AG20443 (cell line): Measurements from ENCODE around the gene SELENOK.
"Not testable (repeated sequence)": the region's sequence is repeated elsewhere in the genome, so short reads cannot be mapped to it uniquely, and the experiment has no call there.

Experiments used
- DNase-seq: peaks from one replicate; pipeline ENCODE4 v3.0.0; 2012; ENCODE audit warnings: low spot score, mixed read lengths

SELENOK gene

DNA sequence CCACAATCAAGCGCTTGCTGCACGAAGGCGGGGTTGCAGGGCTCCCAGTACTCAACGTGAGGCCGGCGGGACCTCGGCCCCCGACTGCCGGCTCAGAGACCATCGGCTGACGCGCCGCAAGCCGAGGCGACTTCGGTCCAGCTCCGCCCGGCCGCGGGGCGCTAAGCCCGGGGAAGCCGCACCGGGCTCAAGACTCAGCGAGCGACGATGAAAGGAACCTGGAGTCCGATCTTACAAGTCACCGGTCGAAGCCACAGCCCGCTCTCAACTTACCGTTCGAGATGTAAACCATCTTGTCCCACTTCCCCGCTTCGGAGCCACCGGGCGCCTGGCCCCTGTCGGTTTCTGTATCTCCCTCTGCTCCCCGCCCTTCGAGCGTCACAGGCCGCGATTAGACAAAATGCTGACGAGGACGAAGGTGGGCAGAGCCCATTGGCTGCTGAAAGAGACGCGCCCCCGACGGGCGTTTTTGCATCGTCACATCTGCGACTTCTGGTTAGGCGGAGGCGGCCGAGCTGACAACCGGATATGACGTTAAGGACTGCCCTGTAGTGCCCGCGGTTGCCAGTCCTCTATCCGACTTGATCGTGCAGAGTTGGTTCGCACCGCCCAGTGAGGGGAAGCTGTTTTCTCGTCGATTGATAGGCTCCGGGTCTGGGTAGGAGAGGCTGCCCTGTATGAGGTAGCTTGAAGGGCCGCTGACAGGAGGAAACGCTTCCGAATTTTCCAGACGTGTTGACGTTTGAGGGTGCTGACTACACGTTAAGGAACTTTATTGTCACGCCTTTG, at the start of gene SELENOK:
SELENOK (minus strand) TSS at position 363 of the 789 bp plus-strand sequence.
- DNase-seq: peak; percentile 97

- no peak for DNase-seq
These were observed 49.5 kb upstream of the SELENOK start for GRCh38 chr3:53941184-53941583.

- DNase-seq: no peak
These were observed 49.0 kb upstream of the SELENOK start for GRCh38 chr3:53940623-53941022.

GRCh38 chr3:53939813-53940212, 48.2 kb upstream of the SELENOK start:
- DNase-seq: no peak

- no peak for DNase-seq
These were observed 47.5 kb upstream of the SELENOK start for GRCh38 chr3:53939086-53939582.

- peak; percentile 64 for DNase-seq
These were observed 47.0 kb upstream of the SELENOK start for GRCh38 chr3:53938645-53939044.

GRCh38 chr3:53936347-53936746, 44.7 kb upstream of the SELENOK start:
- DNase-seq: no peak

GRCh38 chr3:53935283-53935901, 43.7 kb upstream of the SELENOK start:
- DNase-seq: no peak

DNA sequence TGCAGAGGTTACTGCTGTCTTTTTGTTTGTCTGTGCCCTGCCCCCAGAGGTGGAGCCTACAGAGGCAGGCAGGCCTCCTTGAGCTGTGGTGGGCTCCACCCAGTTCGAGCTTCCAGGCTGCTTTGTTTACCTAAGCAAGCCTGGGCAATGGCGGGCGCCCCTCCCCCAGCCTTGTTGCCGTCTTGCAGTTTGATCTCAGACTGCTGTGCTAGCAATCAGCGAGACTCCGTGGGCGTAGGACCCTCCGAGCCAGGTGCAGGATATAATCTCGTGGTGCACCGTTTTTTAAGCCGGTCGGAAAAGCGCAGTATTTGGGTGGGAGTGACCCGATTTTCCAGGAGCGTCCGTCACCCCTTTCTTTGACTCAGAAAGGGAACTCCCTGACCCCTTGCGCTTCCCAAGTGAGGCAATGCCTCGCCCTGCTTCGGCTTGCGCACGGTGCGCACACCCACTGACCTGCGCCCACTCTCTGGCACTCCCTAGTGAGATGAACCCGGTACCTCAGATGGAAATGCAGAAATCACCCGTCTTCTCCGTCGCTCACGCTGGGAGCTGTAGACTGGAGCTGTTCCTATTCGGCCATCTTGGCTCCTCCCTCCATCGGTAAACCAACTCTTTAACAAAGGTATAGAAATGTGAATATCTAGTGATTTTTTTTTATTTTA, 35.7 kb upstream of the SELENOK start:
- not testable (repeated sequence) for DNase-seq

DNA sequence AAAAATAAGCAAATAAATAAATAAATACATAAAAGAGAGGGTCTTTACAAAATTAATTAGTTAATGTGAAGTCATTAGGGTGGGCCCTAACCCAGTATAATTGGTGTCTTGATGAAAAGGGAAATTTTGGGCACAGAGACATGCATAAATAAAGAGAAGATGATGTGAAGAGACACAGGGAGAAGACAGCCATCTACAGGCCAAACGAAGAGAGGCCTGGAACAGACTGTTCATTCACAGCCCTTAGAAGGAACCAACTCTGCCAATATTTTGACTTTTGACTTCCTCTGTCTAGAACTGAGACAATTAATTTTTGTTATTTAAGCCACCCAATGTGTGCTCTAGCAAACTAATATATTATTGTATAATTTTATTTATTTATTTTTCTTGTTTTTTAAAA, 29.6 kb upstream of the SELENOK start:
- DNase-seq: peak; percentile 47

DNA sequence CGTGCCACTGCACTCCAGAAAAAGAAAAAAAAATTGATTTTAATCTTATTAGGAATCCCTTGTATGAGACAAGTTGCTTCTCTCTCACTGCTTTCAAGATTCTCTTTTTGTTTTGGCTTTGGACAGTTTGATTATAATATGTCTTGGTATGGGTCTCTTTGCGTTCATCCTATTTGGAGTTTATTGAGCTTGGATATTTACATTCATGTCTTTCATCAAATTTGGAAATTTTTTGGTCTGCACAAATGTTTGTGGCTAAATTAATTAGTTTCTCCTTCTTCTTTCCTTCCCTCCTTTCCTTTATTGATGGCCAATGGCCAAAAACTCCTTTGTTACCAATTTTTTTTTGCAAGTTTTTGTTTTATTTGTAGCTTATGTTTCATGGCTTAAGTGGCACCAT, 28.1 kb upstream of the SELENOK start:
- no peak for DNase-seq

DNA sequence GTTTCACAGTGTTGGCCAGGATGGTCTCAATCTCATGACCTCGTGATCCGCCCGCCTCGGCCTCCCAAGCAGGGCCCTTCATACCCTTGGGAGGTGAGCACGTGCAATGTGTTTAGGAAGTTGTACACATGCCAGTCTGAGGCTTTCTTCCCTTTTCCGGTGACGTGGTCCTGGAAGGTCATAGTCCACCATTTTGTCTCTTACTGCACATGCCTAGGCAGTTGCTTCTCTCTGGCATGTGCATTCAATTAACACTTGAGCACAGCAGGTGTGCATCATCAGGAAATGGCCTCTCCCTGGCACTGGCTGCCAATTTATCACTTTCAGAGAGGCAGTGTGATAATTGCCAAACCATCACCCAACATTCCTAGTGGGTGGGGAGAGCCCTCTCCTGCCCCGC, 21.7 kb upstream of the SELENOK start:
- no peak for DNase-seq

- no peak for DNase-seq
These were observed 11.1 kb upstream of the SELENOK start for GRCh38 chr3:53902711-53903110.

- DNase-seq: no peak
These were observed 10.4 kb upstream of the SELENOK start for GRCh38 chr3:53902067-53902466.

DNA sequence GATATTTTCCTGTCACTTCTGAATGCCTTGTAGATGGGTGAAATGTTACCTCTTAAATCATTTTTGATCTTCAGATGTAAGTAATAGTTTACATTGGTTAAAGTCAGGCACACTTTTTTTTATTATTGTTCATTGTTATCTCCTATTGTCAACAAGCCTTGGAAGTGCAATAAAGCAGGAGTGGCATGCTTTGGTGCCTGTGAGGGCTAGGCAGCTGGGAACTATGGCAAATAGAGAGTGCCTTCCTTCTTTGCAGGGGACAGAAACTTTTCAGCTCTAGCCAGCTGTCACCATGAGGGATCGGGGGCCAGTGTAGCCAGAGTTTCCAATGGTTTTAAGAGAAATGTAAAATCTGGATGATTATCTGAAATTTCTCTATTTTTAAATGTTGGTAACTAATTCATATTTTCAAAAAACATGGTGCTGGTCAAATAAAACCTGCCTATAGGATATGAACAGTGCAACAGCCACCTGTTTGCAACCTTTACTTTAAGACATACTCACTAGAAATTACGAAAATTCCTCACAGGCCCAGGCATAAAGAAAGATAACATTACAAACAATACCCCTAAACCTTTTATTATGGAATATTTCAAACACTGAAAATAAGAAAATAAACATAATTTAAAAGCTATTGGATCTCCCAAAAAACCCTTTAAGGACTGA, 9.1 kb upstream of the SELENOK start:
- DNase-seq: no peak

DNA sequence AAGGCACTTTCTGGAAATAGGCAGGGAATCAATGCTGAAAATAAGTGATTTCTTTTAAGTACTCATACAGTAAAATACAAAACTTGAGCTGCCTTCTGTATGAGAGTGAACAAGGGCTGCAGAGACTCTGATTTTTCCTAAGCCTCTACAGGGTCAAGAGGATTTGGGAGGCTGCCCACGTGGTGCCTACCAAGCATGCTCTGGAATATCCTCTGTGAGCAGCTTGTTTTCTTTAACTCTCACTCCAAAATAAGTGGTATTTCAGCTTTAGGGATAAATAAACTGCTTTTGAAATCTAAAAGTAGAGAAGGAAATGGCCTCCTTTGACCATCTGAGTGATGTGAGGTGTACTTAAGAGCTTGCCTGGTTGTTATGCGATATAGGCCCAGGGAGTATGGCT, 8.1 kb upstream of the SELENOK start:
- DNase-seq: no peak

- no peak for DNase-seq
These were observed 603 bp upstream of the SELENOK start for GRCh38 chr3:53892286-53892637.

DNA sequence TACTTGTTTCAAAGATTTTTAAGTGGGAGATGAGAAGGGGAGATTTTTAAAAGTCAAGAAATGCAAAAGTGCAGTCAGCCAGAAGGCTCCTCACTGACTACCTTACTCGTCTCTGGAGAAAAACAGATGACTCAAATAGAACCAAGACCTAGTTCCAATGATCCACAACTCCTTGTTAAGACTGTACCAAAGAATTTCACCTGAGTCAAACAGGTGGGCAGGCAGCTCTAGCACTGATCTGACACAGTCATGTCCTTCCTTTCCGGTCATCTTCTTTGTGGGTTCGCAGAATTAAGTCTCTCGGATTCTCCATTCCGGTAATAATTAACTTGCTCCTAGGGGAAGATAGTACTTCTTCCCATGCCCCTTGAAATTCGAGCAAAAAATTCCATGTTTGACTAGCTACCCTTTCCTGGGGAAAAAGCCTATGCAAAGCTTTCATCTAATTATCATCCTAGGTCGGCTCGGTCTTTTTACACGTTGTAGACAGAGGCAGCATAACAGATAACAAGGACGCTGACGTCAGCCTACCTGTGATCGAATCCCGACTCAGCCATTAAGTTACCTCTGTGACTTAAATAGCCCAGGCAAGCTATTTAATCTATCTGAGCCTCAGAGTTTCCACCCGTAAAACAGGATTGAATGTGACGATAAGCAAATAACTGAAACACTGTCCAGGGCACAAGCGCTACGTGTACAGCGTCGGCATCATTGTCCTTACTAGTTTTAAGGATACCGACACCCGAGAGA, 758 bp downstream of the SELENOK start:
- DNase-seq: no peak

- DNase-seq: no peak
These were observed 3.4 kb downstream of the SELENOK start for GRCh38 chr3:53888232-53888631.

DNA sequence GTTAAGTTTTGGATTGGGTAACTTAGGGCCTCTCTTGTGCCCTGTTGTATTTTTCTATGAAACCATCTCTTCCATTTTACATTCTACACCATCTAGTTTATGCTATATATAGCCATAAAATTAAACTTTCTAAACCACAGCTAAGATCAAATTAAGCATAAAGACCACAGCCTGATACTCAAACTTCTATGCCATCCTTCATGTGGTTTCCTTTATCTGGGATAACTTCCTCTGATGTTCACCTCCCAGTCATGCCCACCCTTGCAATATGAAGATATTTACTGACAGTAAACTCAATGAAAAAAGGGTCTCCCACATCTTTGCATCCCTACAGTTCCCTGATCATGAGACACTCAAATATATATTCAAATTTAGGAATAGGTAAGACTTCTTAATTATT, 4.2 kb downstream of the SELENOK start:
- DNase-seq: no peak

DNA sequence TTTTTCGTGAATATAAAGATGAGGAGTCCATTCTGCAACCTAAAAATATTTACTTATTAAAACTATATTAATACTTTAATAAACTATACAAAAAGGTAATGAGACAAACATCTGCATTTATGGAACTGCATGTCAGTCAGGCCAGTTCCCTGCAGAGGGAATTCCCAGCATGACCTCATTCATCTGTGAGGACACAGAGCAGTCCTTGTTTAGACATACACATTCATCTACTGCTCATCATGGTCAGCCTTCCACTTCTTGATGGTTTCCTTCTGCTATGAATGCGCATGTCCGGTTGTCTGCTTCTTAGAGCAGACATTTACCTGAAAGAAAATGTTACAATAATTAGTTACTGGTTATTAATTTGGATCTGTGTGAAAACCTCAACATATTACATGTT, 6.4 kb downstream of the SELENOK start:
- no peak for DNase-seq

- DNase-seq: no peak
These were observed 7.0 kb downstream of the SELENOK start for GRCh38 chr3:53884623-53885022.
